ENCODE results near the gene TBX4.
"Not testable (repeated sequence)": the region's sequence is repeated elsewhere in the genome, so short reads cannot be mapped to it uniquely, and the experiment has no call there.

The TBX4 gene

GRCh38 chr17:61508912-61509311, 56.7 kb downstream of the TBX4 start:
- DNase-seq: no peak
- no peak for ATAC-seq
- no peaks in the 10 kb centered on the region for H3K9me3 Mint-ChIP-seq
- H3K4me1 Mint-ChIP-seq: no peaks in the 10 kb centered on the region
- no peak overlapping the region for H3K4me3 Mint-ChIP-seq
- H3K27me3 Mint-ChIP-seq: peaks cover 28% of the 10 kb centered on the region
- H3K36me3 Mint-ChIP-seq (ENCODE audit: low read depth): no peaks in the 10 kb centered on the region
- no peak overlapping the region for H3K27ac Mint-ChIP-seq

GRCh38 chr17:61509454-61509853, 57.2 kb downstream of the TBX4 start:
- not testable (repeated sequence) for H3K9me3 Mint-ChIP-seq; DNase-seq; ATAC-seq; H3K36me3 Mint-ChIP-seq (ENCODE audit: low read depth); H3K27ac Mint-ChIP-seq; H3K4me1 Mint-ChIP-seq; H3K4me3 Mint-ChIP-seq
- H3K27me3 Mint-ChIP-seq: peaks cover 30% of the 10 kb centered on the region

GRCh38 chr17:61510237-61510636, 58.0 kb downstream of the TBX4 start:
- Mint-ChIP-seq H3K4me3 (no peak overlapping the region), H3K9me3 (no peaks in the 10 kb centered on the region), H3K27ac (no peak overlapping the region), H3K36me3 (ENCODE audit: low read depth) (no peaks in the 10 kb centered on the region), H3K27me3 (peaks cover 26% of the 10 kb centered on the region), H3K4me1 (no peaks in the 10 kb centered on the region)
- ATAC-seq (no peak), DNase-seq (no peak)

GRCh38 chr17:61510991-61511390, 58.8 kb downstream of the TBX4 start:
- ATAC-seq (no peak), DNase-seq (no peak)
- Mint-ChIP-seq H3K9me3 (no peaks in the 10 kb centered on the region), H3K27ac (no peak overlapping the region), H3K4me3 (no peak overlapping the region), H3K36me3 (ENCODE audit: low read depth) (no peaks in the 10 kb centered on the region), H3K4me1 (no peaks in the 10 kb centered on the region), H3K27me3 (peaks cover 23% of the 10 kb centered on the region)

- DNase-seq (no peak), ATAC-seq (no peak)
- peaks cover 21% of the 10 kb centered on the region for H3K27me3 Mint-ChIP-seq
- H3K4me3 Mint-ChIP-seq: no peak overlapping the region
- no peak overlapping the region for H3K27ac Mint-ChIP-seq
- H3K9me3 Mint-ChIP-seq: no peaks in the 10 kb centered on the region
- H3K4me1 Mint-ChIP-seq: no peaks in the 10 kb centered on the region
- H3K36me3 Mint-ChIP-seq (ENCODE audit: low read depth): no peaks in the 10 kb centered on the region
Measured at GRCh38 chr17:61511480-61512182, 59.4 kb downstream of the TBX4 start.

GRCh38 chr17:61514491-61514890, 62.3 kb downstream of the TBX4 start:
- H3K27ac Mint-ChIP-seq: no peak overlapping the region

GRCh38 chr17:61517265-61517664, 65.0 kb downstream of the TBX4 start:
- Mint-ChIP-seq H3K4me1 (no peaks in the 10 kb centered on the region), H3K9me3 (no peaks in the 10 kb centered on the region), H3K27ac (no peak overlapping the region), H3K36me3 (ENCODE audit: low read depth) (no peaks in the 10 kb centered on the region), H3K27me3 (peaks cover 29% of the 10 kb centered on the region), H3K4me3 (no peak overlapping the region)
- DNase-seq (no peak), ATAC-seq (no peak)

More at GRCh38 chr17:61514491-61514890, 62.3 kb downstream of the TBX4 start:
- Mint-ChIP-seq H3K27me3 (peaks cover 16% of the 10 kb centered on the region), H3K4me1 (no peaks in the 10 kb centered on the region), H3K4me3 (no peak overlapping the region), H3K36me3 (ENCODE audit: low read depth) (no peaks in the 10 kb centered on the region), H3K9me3 (no peaks in the 10 kb centered on the region)
- no peak for DNase-seq
- no peak for ATAC-seq

GRCh38 chr17:61517843-61518606, 65.8 kb downstream of the TBX4 start:
- peaks cover 29% of the 10 kb centered on the region for H3K27me3 Mint-ChIP-seq
- H3K36me3 Mint-ChIP-seq (ENCODE audit: low read depth): no peaks in the 10 kb centered on the region
- no peaks in the 10 kb centered on the region for H3K4me1 Mint-ChIP-seq
- H3K4me3 Mint-ChIP-seq: no peak overlapping the region
- ATAC-seq (no peak), DNase-seq (no peak)
- no peak overlapping the region for H3K27ac Mint-ChIP-seq
- no peaks in the 10 kb centered on the region for H3K9me3 Mint-ChIP-seq

GRCh38 chr17:61519139-61519538, 66.9 kb downstream of the TBX4 start:
- Mint-ChIP-seq H3K4me3 (no peak overlapping the region), H3K9me3 (no peaks in the 10 kb centered on the region), H3K27ac (no peak overlapping the region), H3K27me3 (peaks cover 34% of the 10 kb centered on the region), H3K36me3 (ENCODE audit: low read depth) (no peaks in the 10 kb centered on the region), H3K4me1 (no peaks in the 10 kb centered on the region)
- no peak for ATAC-seq
- DNase-seq: no peak

GRCh38 chr17:61519754-61520440, 67.7 kb downstream of the TBX4 start:
- Mint-ChIP-seq H3K4me1 (no peaks in the 10 kb centered on the region), H3K27me3 (peaks cover 37% of the 10 kb centered on the region), H3K4me3 (no peak overlapping the region), H3K36me3 (ENCODE audit: low read depth) (no peaks in the 10 kb centered on the region), H3K9me3 (no peaks in the 10 kb centered on the region), H3K27ac (no peak overlapping the region)
- ATAC-seq (no peak), DNase-seq (no peak)

- ATAC-seq (no peak), DNase-seq (no peak)
- Mint-ChIP-seq H3K27me3 (peaks cover 45% of the 10 kb centered on the region), H3K4me1 (no peaks in the 10 kb centered on the region), H3K27ac (no peak overlapping the region), H3K36me3 (ENCODE audit: low read depth) (no peaks in the 10 kb centered on the region), H3K4me3 (no peak overlapping the region), H3K9me3 (no peaks in the 10 kb centered on the region)
Measured at GRCh38 chr17:61520897-61521296, 68.7 kb downstream of the TBX4 start.

GRCh38 chr17:61522088-61522487, 69.9 kb downstream of the TBX4 start:
- Mint-ChIP-seq H3K27me3 (peaks cover 51% of the 10 kb centered on the region), H3K9me3 (no peaks in the 10 kb centered on the region)

GRCh38 chr17:61524319-61524718, 72.1 kb downstream of the TBX4 start:
- Mint-ChIP-seq H3K4me3 (no peak overlapping the region), H3K9me3 (no peaks in the 10 kb centered on the region), H3K4me1 (no peaks in the 10 kb centered on the region), H3K27ac (no peak overlapping the region), H3K27me3 (peaks cover 52% of the 10 kb centered on the region), H3K36me3 (ENCODE audit: low read depth) (no peaks in the 10 kb centered on the region)
- ATAC-seq (no peak), DNase-seq (no peak)

More at GRCh38 chr17:61522088-61522487, 69.9 kb downstream of the TBX4 start:
- ATAC-seq: no peak
- Mint-ChIP-seq H3K4me3 (no peak overlapping the region), H3K4me1 (no peaks in the 10 kb centered on the region), H3K36me3 (ENCODE audit: low read depth) (no peaks in the 10 kb centered on the region), H3K27ac (no peak overlapping the region)
- no peak for DNase-seq

GRCh38 chr17:61527441-61527840, 75.2 kb downstream of the TBX4 start:
- H3K27ac Mint-ChIP-seq; H3K9me3 Mint-ChIP-seq; H3K36me3 Mint-ChIP-seq (ENCODE audit: low read depth); ATAC-seq; H3K4me3 Mint-ChIP-seq; H3K4me1 Mint-ChIP-seq; DNase-seq: not testable (repeated sequence)
- peaks cover 40% of the 10 kb centered on the region for H3K27me3 Mint-ChIP-seq

- Mint-ChIP-seq H3K4me3 (no peak overlapping the region), H3K9me3 (no peaks in the 10 kb centered on the region), H3K4me1 (no peaks in the 10 kb centered on the region), H3K27me3 (peaks cover 37% of the 10 kb centered on the region), H3K36me3 (ENCODE audit: low read depth) (no peaks in the 10 kb centered on the region), H3K27ac (no peak overlapping the region)
- ATAC-seq: no peak
- DNase-seq: no peak
Measured at GRCh38 chr17:61528171-61528570, 75.9 kb downstream of the TBX4 start.
